Activated CD8-positive, alpha-beta memory T cell treated with anti-CD3 and anti-CD28 coated beads, Interleukin-2, amount 50 U/mL, for 24 hours (primary cell): ENCODE results near the gene KRT6B.
"Not testable (repeated sequence)": the region's sequence is repeated elsewhere in the genome, so short reads cannot be mapped to it uniquely, and the experiment has no call there.

Experiments
- DNase-seq: peaks from one replicate; pipeline ENCODE4 v3.0.0-alpha.2; 2020; ENCODE audit errors: extremely low read depth

Gene KRT6B

GRCh38 chr12:52413202-52413601, 38.7 kb downstream of the KRT6B start:
- no peak for DNase-seq

- DNase-seq = no peak
Observed at GRCh38 chr12:52411815-52412214, 40.1 kb downstream of the KRT6B start.

GRCh38 chr12:52410589-52411248, 41.2 kb downstream of the KRT6B start:
- DNase-seq = not testable (repeated sequence)

- no peak for DNase-seq
Observed at GRCh38 chr12:52407918-52408317, 44.0 kb downstream of the KRT6B start.

GRCh38 chr12:52405922-52406385, 46.0 kb downstream of the KRT6B start, which contains the start of gene KRT82:
Gene KRT82 (minus strand): TSS chr12:52406335. CDS start chr12:52406277, 58 bp downstream.
- no peak for DNase-seq

- DNase-seq = no peak
Observed at GRCh38 chr12:52404951-52405350, 47.0 kb downstream of the KRT6B start.

- DNase-seq = no peak
Observed at GRCh38 chr12:52403561-52403960, 48.4 kb downstream of the KRT6B start.

- no peak for DNase-seq
Observed at GRCh38 chr12:52402873-52403540, 48.9 kb downstream of the KRT6B start.

- no peak for DNase-seq
Observed at GRCh38 chr12:52402377-52402776, 49.6 kb downstream of the KRT6B start.

- no peak for DNase-seq
Observed at GRCh38 chr12:52401926-52402325, 50.0 kb downstream of the KRT6B start.

GRCh38 chr12:52401526-52401925, 50.4 kb downstream of the KRT6B start:
- no peak for DNase-seq

- no peak for DNase-seq
Observed at GRCh38 chr12:52400906-52401305, 51.0 kb downstream of the KRT6B start.

- DNase-seq = no peak
Observed at GRCh38 chr12:52399756-52400155, 52.2 kb downstream of the KRT6B start.

- no peak for DNase-seq
Observed at GRCh38 chr12:52398176-52398575, 53.8 kb downstream of the KRT6B start.

- DNase-seq = no peak
Observed at GRCh38 chr12:52396656-52397055, 55.3 kb downstream of the KRT6B start.
